Retinal pigment epithelial cell (primary cell): ENCODE results near the gene F2RL2.

Experiments used
- DNase-seq: peaks from one replicate; pipeline ENCODE4 v3.0.0-alpha.2; 2010; ENCODE audit warnings: low read depth
- H3K4me3 ChIP-seq: 2 replicates; pipeline ENCODE4 v1.5.1; 2011; ENCODE audit warnings: mild to moderate bottlenecking, low read length, control low read depth, moderate library complexity
- CTCF ChIP-seq: conservative IDR thresholded peaks from 2 replicates; pipeline ENCODE4 v1.5.1; 2011; ENCODE audit warnings: low read depth, low read length, control low read depth, inconsistent platforms

The F2RL2 gene

GRCh38 chr5:76591366-76591765 is 31.8 kb downstream of the F2RL2 start:
- no peak for DNase-seq
- no peak for TF ChIP-seq CTCF
- H3K4me3 ChIP-seq = no peak overlapping the region

- H3K4me3 ChIP-seq = no peak overlapping the region
- no peak for TF ChIP-seq CTCF
- DNase-seq = no peak
Measured at GRCh38 chr5:76590027-76590426, 33.2 kb downstream of the F2RL2 start.

- TF ChIP-seq CTCF = no peak
- no peak for DNase-seq
- H3K4me3 ChIP-seq = no peak overlapping the region
Measured at GRCh38 chr5:76586531-76586930, 36.7 kb downstream of the F2RL2 start.

GRCh38 chr5:76585783-76586217 is 37.4 kb downstream of the F2RL2 start:
- TF ChIP-seq CTCF = no peak
- no peak for DNase-seq
- H3K4me3 ChIP-seq = no peak overlapping the region

GRCh38 chr5:76583163-76584047 is 39.8 kb downstream of the F2RL2 start:
- DNase-seq = no peak
- H3K4me3 ChIP-seq = no peak overlapping the region
- TF ChIP-seq CTCF = peak; percentile 58

GRCh38 chr5:76582230-76583162 is 40.7 kb downstream of the F2RL2 start:
- DNase-seq = no peak
- no peak overlapping the region for H3K4me3 ChIP-seq
- no peak for TF ChIP-seq CTCF
